RPMI7951 (cell line): ENCODE measurements around the gene BMF. TPM values are rescaled to one million over a fixed set of nuclear protein-coding genes. Genes with fewer than 3 reads are reported as not detected.
A peak's percentile ranks its signal among the peaks of the same experiment; 100 is the strongest.
"Not testable (repeated sequence)": the region's sequence is repeated elsewhere in the genome, so short reads cannot be mapped to it uniquely, and the experiment has no call there.

Source experiments
- DNase-seq: peaks from one replicate; pipeline ENCODE4 v3.0.0-alpha.2; 2012; ENCODE audit warnings: low read depth
- total RNA-seq: library from RNA; depleted of rRNA; stranded (reverse); fragments of >200 nt; shearing (Covaris generic); gene quantifications from 2 replicates; pipeline ENCODE4 v1.2.3, GENCODE V29; 2014; rRNA removed

BMF gene, protein sequence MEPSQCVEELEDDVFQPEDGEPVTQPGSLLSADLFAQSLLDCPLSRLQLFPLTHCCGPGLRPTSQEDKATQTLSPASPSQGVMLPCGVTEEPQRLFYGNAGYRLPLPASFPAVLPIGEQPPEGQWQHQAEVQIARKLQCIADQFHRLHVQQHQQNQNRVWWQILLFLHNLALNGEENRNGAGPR
- total RNA-seq, result 13.8 and 13.9 TPM in 2 replicates

GRCh38 chr15:40108855-40109735 lies at the start of gene BMF:
BMF (minus strand) TSS chr15:40108879; CDS start chr15:40106086, 2,793 bp downstream.
- peak; percentile 99 for DNase-seq

- DNase-seq, result no peak
These were observed 49.2 kb upstream of the BMF start for GRCh38 chr15:40157778-40158447.

DNA sequence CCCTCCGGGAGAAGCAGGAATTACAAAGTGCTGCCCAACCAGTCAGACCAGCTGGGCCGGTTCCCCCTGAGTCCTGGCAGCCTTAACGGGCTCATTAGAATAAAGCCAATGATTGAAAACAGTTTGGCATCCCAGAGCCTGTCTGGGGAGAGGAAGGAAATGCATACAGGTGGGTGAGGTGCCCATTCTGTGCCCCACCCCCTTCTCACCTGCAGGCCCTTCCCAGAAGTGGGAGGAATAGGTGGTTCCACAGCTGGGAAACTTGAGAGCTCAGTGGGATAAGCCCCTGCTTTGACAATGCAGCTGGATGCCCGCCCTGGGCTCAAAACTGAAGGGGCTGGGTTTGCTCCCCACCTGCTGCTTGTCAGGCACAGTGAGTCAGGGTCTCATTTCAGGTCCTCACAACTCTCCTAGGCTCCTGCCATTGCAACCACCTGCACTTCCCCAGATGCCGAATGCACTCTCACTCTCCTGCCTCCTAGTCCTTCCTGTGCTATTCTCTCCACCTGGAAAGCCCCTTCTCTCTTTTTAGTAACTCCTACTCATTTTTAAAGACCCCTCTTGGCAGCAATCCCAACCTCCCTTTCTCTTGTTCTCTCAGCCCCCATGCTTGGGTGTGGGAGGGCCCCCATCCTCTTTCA lies 46.7 kb upstream of the BMF start:
- no peak for DNase-seq

GRCh38 chr15:40154821-40155220 lies 46.1 kb upstream of the BMF start:
- not testable (repeated sequence) for DNase-seq

GRCh38 chr15:40151991-40152390 lies 43.3 kb upstream of the BMF start:
- no peak for DNase-seq

DNA sequence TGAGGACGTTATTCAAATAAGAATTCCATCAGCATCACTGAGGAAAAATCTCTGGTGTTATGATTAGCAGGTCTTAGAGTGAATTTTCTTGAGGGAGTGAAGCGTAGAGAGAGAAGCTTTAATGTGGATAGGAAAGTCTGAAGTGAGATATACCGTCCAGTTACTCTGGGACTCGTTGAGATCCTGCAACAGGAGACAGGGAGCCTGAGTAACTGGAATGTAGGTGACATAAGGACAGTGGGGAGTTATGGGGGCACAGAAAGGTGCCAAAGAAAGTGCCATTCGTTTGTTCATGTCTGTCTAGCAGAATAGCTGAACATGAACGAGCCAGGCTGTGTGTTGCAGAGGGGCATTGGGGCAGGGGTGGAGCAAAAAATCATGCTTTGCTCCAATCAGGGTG lies 42.8 kb upstream of the BMF start:
- DNase-seq, result no peak

GRCh38 chr15:40150163-40150925 lies 41.7 kb upstream of the BMF start:
- peak; percentile 92 for DNase-seq

- DNase-seq, result no peak
These were observed 40.7 kb upstream of the BMF start for GRCh38 chr15:40149339-40149738.

- peak; percentile 51 for DNase-seq
These were observed 37.4 kb upstream of the BMF start for GRCh38 chr15:40146037-40146436.

DNA sequence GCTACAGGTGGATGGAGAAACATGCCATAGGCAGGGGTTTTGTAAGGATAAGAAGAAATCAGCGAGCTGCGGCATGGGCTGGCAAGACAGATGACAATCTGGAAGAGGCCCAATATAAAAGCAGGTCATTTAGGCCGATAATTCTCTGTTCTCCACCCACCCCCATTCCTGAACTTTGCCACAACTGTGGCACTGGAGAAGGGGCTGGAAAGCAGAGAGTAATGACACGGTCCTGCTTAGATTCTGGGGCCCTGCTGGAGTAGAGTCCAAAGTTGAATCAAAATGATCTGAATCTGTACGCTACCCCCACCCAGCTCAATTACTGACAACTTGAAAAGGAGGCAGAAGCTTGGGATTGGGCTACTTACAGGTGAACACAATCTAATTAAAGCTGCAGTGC lies 33.7 kb upstream of the BMF start:
- no peak for DNase-seq

DNA sequence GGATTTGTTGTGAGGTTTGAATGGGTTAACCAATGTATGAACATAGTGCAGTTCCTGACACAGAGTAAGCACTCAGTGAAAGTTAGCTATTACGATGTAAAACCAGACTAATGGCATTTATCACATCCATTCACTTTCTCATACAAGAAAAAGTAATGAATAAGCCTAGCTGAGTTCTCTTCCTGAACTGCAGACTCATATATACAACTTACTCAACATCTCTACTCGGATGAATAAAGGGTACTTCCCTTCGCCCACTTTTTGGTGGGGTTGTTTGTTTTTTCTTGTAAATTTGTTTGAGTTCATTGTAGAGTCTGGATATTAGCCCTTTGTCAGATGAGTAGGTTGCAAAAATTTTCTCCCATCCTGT lies 29.5 kb upstream of the BMF start:
- DNase-seq, result not testable (repeated sequence)

DNA sequence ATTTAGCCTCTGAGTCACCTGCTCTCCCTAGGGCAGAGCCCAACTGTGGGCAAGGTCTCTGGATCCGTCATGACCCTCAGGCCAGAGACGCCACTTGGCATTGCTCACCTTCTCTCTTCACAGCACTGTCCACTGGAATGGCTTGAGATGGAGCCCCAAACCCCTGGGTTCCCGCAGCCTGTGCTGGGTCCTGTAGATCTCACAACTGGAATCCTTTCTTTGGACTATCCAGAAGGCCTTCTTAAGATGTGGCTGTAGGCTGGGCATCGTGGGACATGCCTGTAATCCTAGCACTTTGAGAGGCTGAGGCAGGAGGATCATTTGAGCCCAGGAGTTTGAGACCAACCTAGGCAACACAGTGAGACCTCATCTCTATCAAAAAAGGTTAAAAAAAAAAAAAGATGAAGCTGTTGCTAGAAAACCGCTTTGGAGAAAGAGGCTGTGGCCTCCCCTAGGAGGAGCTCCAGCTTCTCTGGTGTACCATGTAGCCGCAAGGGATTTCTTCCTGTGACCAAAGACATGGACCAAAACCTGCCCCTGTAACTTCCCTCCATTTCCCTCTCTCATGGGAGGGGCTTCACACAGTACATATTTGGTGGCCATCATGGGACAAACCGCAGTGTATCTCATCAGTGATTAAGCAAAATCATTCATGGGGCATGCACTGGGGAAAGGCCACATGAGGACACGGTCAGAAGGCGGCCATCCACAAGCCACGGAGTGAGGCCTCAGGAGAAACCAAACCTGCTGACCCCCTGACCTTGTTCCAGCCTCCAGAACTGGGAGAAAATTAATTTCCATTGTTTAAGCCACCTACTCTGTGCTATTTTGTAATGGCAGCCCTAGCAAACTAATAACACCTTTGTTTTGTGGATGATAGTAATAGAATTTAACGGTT lies 28.9 kb upstream of the BMF start:
- DNase-seq, result no peak

- peak; percentile 15 for DNase-seq
These were observed 28.0 kb upstream of the BMF start for GRCh38 chr15:40136470-40137302.

- DNase-seq, result not testable (repeated sequence)
These were observed 27.3 kb upstream of the BMF start for GRCh38 chr15:40135846-40136450.

- no peak for DNase-seq
These were observed 26.2 kb upstream of the BMF start for GRCh38 chr15:40134885-40135284.

DNA sequence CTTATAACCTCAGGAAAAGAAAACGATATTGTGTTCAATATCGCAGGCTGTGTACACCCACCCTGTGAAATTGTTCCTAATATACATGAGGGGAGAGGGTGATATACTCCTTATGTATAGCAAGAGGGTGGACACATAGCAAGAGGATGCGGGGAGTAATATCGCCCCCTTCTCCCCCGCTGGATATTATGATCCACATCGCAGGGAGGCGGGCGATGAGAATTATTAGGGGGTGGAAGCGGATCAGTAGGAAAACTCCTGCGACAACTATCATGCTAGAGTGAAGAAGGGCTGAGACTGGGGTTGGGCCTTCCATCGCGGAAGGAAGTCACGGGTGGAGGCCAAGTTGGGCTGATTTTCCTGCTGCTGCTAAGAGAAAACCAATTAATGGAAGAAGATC lies 24.9 kb upstream of the BMF start:
- DNase-seq, result no peak

GRCh38 chr15:40130799-40131502 lies 22.3 kb upstream of the BMF start:
- DNase-seq, result peak; percentile 38

- DNase-seq, result no peak
These were observed 21.4 kb upstream of the BMF start for GRCh38 chr15:40130118-40130517.
